Kidney (tissue), 14 donors: ENCODE measurements around the gene PPP1R14C. TPM values are rescaled to one million over a fixed set of nuclear protein-coding genes. Genes with fewer than 3 reads are reported as not detected.

ENCODE experiments used
- DNase-seq, 5 donors: peaks; one replicate each; pipeline ENCODE4 v3.0.0-alpha.2; 2013 to 2020
- FAIRE-seq: peaks from 2 replicates; lab custom pipeline; 2012; peaks lifted over from hg19 to GRCh38; lab: Jason Lieb, UNC
- H3K27ac ChIP-seq, 2 donors: one replicate each; pipeline ENCODE4 v1.7.0; 2013; ENCODE audit warnings: low read depth in 2 of 2, low read length in 2 of 2, inconsistent platforms in 1 of 2
- H3K27me3 ChIP-seq: one replicate; pipeline ENCODE4 v1.7.1; 2013; ENCODE audit warnings: low read length, inconsistent platforms; ENCODE audit not compliant: control insufficient read depth, insufficient read depth
- H3K36me3 ChIP-seq, 3 donors: one replicate each; pipeline versions ENCODE4 v1.7.0 to v1.7.1; 2013; ENCODE audit warnings: low read length in 3 of 3, control low read depth in 1 of 3, inconsistent platforms in 1 of 3; ENCODE audit not compliant: insufficient read depth in 3 of 3, control insufficient read depth in 2 of 3
- H3K4me1 ChIP-seq, 3 donors: one replicate each; pipeline versions ENCODE4 v1.7.0 to v1.7.1; 2013; ENCODE audit warnings: low read length in 3 of 3, inconsistent platforms in 1 of 3, low read depth in 1 of 3; ENCODE audit not compliant: control insufficient read depth in 2 of 3, insufficient read depth in 2 of 3
- H3K4me3 ChIP-seq, 3 donors: one replicate each; pipeline versions ENCODE4 v1.7.0 to v1.8.1; 2013; ENCODE audit warnings: low read length in 3 of 3, control low read depth in 1 of 3, inconsistent platforms in 1 of 3
- H3K9ac ChIP-seq, 3 donors: one replicate each; pipeline versions ENCODE4 v1.7.0 to v1.7.1; 2013; ENCODE audit warnings: low read length in 3 of 3, control low read depth in 1 of 3, inconsistent platforms in 1 of 3
- H3K9me3 ChIP-seq, 3 donors: one replicate each; pipeline versions ENCODE4 v1.7.0 to v1.7.1; 2013; ENCODE audit warnings: low read length in 3 of 3, control low read depth in 1 of 3, inconsistent platforms in 1 of 3; ENCODE audit not compliant: control insufficient read depth in 2 of 3, insufficient read depth in 1 of 3
- intact Hi-C: fragments of 100-400 bp; cut with DNase I; formaldehyde crosslinking; loops from one replicate; pipeline ENCODE4 v1.11.1; 2022
- polyA plus RNA-seq: library from polyadenylated mRNA; stranded (reverse); fragments of 350-450 nt; fragmentation: Illumina TruSeq; extraction: RNeasy Lipid Tissue Mini Kit (QIAGEN cat#74804); gene quantifications from one replicate; pipeline ENCODE4 v1.2.3, GENCODE V29; 2014; ENCODE audit warnings: low read depth, low replicate concordance; ENCODE audit not compliant: insufficient read depth
- total RNA-seq: library from RNA; stranded (reverse); fragmentation: NEBNext Ultra II Directional; extraction: Animal tissue kit (Norgen Biotek cat#: 25700); gene quantifications from one replicate; pipeline ENCODE4 v1.2.1, GENCODE V29; 2021
- TF ChIP-seq, protein P1 (sequence below): IDR thresholded peaks from 3 replicates; pipeline ENCODE4 v1.5.1; 2012; ENCODE audit warnings: mild to moderate bottlenecking, moderate library complexity, borderline replicate concordance; ENCODE audit not compliant: insufficient read depth; ENCODE audit errors: extremely low read depth
- donor health status: control.
- donor health status: control.
- donor health status: control.
- donor health status: control.
- donor health status: control.
- donor health status: DM: yes; HTN: yes; CAD: no.
- donor health status: Normal renal cell carcinoma (clear cell type).

Gene PPP1R14C
- total and polyA plus RNA-seq, 2 donors from 2014 or later, result 6.5 to 15.8 TPM

- Histone ChIP-seq H3K9ac (no peak overlapping the region), H3K27ac (no peak overlapping the region), H3K9me3 (no peaks in the 10 kb centered on the region), H3K36me3 (no peaks in the 10 kb centered on the region), H3K27me3 (peaks cover 10% of the 10 kb centered on the region), H3K4me3 (no peak overlapping the region), H3K4me1 (peaks cover 0 to 4% (median 2%) of the 10 kb centered on the region in 3 donors)
- intact Hi-C loops, result no loop called here
- FAIRE-seq, result no peak
- TF ChIP-seq, protein P1, sequence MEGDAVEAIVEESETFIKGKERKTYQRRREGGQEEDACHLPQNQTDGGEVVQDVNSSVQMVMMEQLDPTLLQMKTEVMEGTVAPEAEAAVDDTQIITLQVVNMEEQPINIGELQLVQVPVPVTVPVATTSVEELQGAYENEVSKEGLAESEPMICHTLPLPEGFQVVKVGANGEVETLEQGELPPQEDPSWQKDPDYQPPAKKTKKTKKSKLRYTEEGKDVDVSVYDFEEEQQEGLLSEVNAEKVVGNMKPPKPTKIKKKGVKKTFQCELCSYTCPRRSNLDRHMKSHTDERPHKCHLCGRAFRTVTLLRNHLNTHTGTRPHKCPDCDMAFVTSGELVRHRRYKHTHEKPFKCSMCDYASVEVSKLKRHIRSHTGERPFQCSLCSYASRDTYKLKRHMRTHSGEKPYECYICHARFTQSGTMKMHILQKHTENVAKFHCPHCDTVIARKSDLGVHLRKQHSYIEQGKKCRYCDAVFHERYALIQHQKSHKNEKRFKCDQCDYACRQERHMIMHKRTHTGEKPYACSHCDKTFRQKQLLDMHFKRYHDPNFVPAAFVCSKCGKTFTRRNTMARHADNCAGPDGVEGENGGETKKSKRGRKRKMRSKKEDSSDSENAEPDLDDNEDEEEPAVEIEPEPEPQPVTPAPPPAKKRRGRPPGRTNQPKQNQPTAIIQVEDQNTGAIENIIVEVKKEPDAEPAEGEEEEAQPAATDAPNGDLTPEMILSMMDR, result no peak
- DNase-seq, result no peak
These were observed 3.0 kb downstream of the PPP1R14C start for GRCh38 chr6:150145830-150146229.

- peaks cover 10% of the 10 kb centered on the region for H3K27me3 ChIP-seq
- intact Hi-C loops, result no loop called here
- no peaks in the 10 kb centered on the region for H3K36me3 ChIP-seq
- TF ChIP-seq, protein P1, result no peak
- FAIRE-seq (no peak), DNase-seq (no peak)
- H3K27ac ChIP-seq, result no peak overlapping the region
- H3K9me3 ChIP-seq, result no peaks in the 10 kb centered on the region
- peaks cover 0 to 4% (median 2%) of the 10 kb centered on the region in 3 donors for H3K4me1 ChIP-seq
- H3K4me3 ChIP-seq, result no peak overlapping the region
- no peak overlapping the region for H3K9ac ChIP-seq
These were observed 3.6 kb downstream of the PPP1R14C start for GRCh38 chr6:150146436-150146835.

DNA sequence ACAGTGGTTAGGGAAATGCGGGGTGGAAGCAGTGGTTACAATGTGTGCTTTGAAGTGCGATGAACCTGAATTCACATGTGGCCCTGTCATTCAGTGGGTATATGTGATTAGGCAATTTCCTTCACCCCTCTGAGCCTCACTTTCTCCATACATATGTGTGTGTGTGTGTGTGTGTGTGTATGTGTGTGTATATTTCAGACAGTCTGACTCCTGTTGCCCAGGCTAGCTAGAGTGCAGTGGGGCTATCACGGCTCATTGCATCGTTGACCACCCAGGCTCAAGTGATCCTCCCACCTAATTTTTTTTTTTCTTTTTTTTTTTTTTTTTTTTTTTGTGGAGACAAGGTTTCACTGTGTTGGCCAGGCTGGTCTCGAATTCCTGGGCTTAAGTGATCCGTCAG lies 6.3 kb downstream of the PPP1R14C start:
- H3K9ac ChIP-seq, result no peak overlapping the region
- no peak overlapping the region for H3K27ac ChIP-seq
- intact Hi-C loops, result no loop called here
- DNase-seq (peak in 4 of 5 donors; percentile 63 to 78 (median 74)), FAIRE-seq (no peak)
- peaks cover 0 to 4% (median 0%) of the 10 kb centered on the region in 3 donors for H3K4me1 ChIP-seq
- no peaks in the 10 kb centered on the region for H3K36me3 ChIP-seq
- H3K4me3 ChIP-seq, result no peak overlapping the region
- TF ChIP-seq, protein P1, result no peak
- peaks cover 9% of the 10 kb centered on the region for H3K27me3 ChIP-seq
- no peaks in the 10 kb centered on the region for H3K9me3 ChIP-seq

DNA sequence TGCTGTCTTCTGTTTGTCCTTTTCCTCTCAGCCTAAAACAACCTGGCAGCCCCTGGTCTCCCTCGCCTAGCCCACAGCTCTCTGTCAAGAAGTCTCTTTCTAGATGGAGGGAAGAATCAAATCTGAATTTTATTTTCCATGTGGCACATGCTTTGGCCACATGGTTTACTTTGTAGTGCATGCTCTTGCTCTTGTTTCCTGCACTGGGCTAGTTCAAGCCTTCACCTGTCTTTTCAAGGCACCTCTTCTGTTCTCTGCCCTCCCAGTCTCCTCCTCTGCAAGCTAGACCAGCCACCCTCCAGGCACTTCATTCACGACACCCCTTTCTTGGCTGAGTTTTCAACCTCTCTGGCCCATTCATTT lies 7.6 kb downstream of the PPP1R14C start:
- FAIRE-seq (no peak), DNase-seq (no peak)
- Histone ChIP-seq H3K36me3 (no peaks in the 10 kb centered on the region), H3K27me3 (peaks cover 2% of the 10 kb centered on the region), H3K9ac (no peak overlapping the region), H3K9me3 (no peaks in the 10 kb centered on the region), H3K4me1 (peaks cover 0 to 4% (median 0%) of the 10 kb centered on the region in 3 donors), H3K27ac (no peak overlapping the region), H3K4me3 (no peak overlapping the region)
- intact Hi-C loops, result no loop called here
- TF ChIP-seq, protein P1, result no peak
